PFSK-1 (cell line): Measurements from ENCODE around the gene MCFD2.

Source experiments
- POLR2AphosphoS5 ChIP-seq: IDR thresholded peaks from 2 replicates; pipeline ENCODE4 v1.6.1; 2012; ENCODE audit warnings: low read depth, mild to moderate bottlenecking, control low read depth, low read length, moderate library complexity
- REST ChIP-seq, 2 experiments: IDR thresholded peaks; 2 replicates each; pipeline versions ENCODE4 v1.6.1 to v1.8.0; 2011 to 2012; ENCODE audit warnings: low read depth in 2 of 2, low read length in 2 of 2, control low read depth in 1 of 2, inconsistent platforms in 1 of 2, mild to moderate bottlenecking in 1 of 2, moderate library complexity in 1 of 2; ENCODE audit not compliant: insufficient read depth in 1 of 2
- SIN3A ChIP-seq: IDR thresholded peaks from 2 replicates; pipeline ENCODE4 v1.6.1; 2012; ENCODE audit warnings: mild to moderate bottlenecking, low read length, moderate library complexity, borderline replicate concordance; ENCODE audit not compliant: insufficient read depth
- TAF1 ChIP-seq: IDR thresholded peaks from 2 replicates; pipeline ENCODE4 v1.6.1; 2012; ENCODE audit warnings: low read length, control low read depth, borderline replicate concordance; ENCODE audit not compliant: insufficient read depth

DNA sequence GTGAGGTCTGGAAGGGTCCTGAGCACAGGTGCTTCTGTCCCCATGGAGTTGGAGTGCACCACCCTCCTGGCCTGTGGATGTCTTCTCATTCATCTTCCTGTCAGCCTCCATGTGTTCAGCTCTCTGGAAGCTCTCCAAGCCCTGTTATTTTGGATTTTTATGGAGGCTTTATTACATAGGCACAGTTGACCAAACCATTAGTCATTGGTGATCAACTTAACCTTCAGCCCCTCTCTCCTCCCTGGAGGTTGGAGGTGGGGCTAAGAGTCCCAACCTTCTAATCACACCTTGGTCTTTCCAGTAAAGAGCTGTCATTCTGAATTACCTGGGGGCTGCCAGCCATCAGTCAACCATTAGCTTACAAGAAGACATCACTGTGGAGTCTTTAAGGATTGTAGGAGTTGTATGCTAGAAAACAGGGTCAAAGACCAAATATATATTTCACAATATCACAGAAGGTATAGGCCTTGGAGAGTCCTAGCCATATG is 7.5 kb upstream of the MCFD2 start:
- TF ChIP-seq SIN3A = no peak
- no peak for TF ChIP-seq TAF1
- no peak for TF ChIP-seq POLR2AphosphoS5
- TF ChIP-seq REST (IDR thresholded peaks at IDR 0.05; ENCODE audit: insufficient read depth in 1 of 2, low read depth in 2 of 2, low read length in 2 of 2) = no peak
